Adrenal gland (tissue), 5 donors: ENCODE results near the gene DCAF17.

Experiments
- POLR2A ChIP-seq, 2 donors: fragments of 450-650 bp; IDR thresholded peaks; one replicate each; pipeline ENCODE4 v1.6.1; 2017; ENCODE audit warnings: antibody characterized with exemption in 2 of 2, mild to moderate bottlenecking in 2 of 2, moderate library complexity in 1 of 2
- TF ChIP-seq, protein P1 (sequence below), 6 experiments: fragments of 450-650 bp in 4 of 6; fragments of 200-600 bp in 2 of 6; sonication (generic) in 1 of 6; IDR thresholded peaks; 1 replicate in 5 of 6; 2 replicates in 1 of 6; pipeline versions ENCODE4 v1.5.1 to v1.8.0; 2016 to 2021; ENCODE audit warnings: antibody characterized with exemption in 6 of 6, mild to moderate bottlenecking in 2 of 6, moderate library complexity in 1 of 6
- donor health status: DM: no; HTN: no; CAD: no.

GRCh38 chr2:171485116-171485515 is 51.1 kb downstream of the DCAF17 start:
- TF ChIP-seq, protein P1, sequence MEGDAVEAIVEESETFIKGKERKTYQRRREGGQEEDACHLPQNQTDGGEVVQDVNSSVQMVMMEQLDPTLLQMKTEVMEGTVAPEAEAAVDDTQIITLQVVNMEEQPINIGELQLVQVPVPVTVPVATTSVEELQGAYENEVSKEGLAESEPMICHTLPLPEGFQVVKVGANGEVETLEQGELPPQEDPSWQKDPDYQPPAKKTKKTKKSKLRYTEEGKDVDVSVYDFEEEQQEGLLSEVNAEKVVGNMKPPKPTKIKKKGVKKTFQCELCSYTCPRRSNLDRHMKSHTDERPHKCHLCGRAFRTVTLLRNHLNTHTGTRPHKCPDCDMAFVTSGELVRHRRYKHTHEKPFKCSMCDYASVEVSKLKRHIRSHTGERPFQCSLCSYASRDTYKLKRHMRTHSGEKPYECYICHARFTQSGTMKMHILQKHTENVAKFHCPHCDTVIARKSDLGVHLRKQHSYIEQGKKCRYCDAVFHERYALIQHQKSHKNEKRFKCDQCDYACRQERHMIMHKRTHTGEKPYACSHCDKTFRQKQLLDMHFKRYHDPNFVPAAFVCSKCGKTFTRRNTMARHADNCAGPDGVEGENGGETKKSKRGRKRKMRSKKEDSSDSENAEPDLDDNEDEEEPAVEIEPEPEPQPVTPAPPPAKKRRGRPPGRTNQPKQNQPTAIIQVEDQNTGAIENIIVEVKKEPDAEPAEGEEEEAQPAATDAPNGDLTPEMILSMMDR (IDR thresholded peaks at IDR 0.05), result no peak
- no peak for TF ChIP-seq POLR2A (IDR thresholded peaks at IDR 0.05)
